ENCODE results near the gene CASP5.

Gene CASP5

GRCh38 chr11:105057432-105057831 is 34.5 kb upstream of the CASP5 start:
- ChIA-PET POLR2A (no interaction called here), CTCF (no interaction called here)
- no peaks in the 10 kb centered on the region for H3K36me3 ChIP-seq (ENCODE audit: control insufficient read depth in 2 of 2, insufficient read depth in 1 of 2, low read length in 2 of 2)
- H3K27ac ChIP-seq (ENCODE audit: extremely low read depth, low read depth, low read length): no peak overlapping the region
- no peak overlapping the region for H3K4me3 ChIP-seq (ENCODE audit: low read depth, low read length)
- TF ChIP-seq ZSCAN23 (tag by site-specific recombination; IDR thresholded peaks at IDR 0.05): no peak
- TF ChIP-seq ZNF292 (tag by site-specific recombination; IDR thresholded peaks at IDR 0.05; ENCODE audit: borderline replicate concordance, low read depth): no peak
- no peak for TF ChIP-seq OSR2 (tag by site-specific recombination; IDR thresholded peaks at IDR 0.05)
- TF ChIP-seq ZNF354C (tag by site-specific recombination; IDR thresholded peaks at IDR 0.05; ENCODE audit: borderline replicate concordance, low read depth): no peak
- no peak for TF ChIP-seq MZF1 (tag by site-specific recombination; IDR thresholded peaks at IDR 0.05; ENCODE audit: borderline replicate concordance)
- no peak for TF ChIP-seq YY2 (tag by site-specific recombination; IDR thresholded peaks at IDR 0.05)
- no peak for TF ChIP-seq ZNF266 (tag by site-specific recombination; IDR thresholded peaks at IDR 0.05; ENCODE audit: low read depth)
- TF ChIP-seq ZNF514 (tag by site-specific recombination; IDR thresholded peaks at IDR 0.05): no peak
- TF ChIP-seq ZSCAN4 (tag by site-specific recombination; IDR thresholded peaks at IDR 0.05): no peak
- no peak for TF ChIP-seq KLF9 (tag by site-specific recombination; IDR thresholded peaks at IDR 0.05; ENCODE audit: low read depth)
- TF ChIP-seq ZFP3 (tag by site-specific recombination; IDR thresholded peaks at IDR 0.05; ENCODE audit: low read depth): no peak
- TF ChIP-seq ZNF26 (tag by site-specific recombination; IDR thresholded peaks at IDR 0.05): no peak
- H3K4me1 ChIP-seq (ENCODE audit: control insufficient read depth, insufficient read depth, low read length): no peaks in the 10 kb centered on the region
- H3K9me3 ChIP-seq (ENCODE audit: control insufficient read depth, insufficient read depth, low read depth, low read length): no peaks in the 10 kb centered on the region

GRCh38 chr11:105056446-105056845 is 33.5 kb upstream of the CASP5 start:
- Histone ChIP-seq H3K27ac (ENCODE audit: extremely low read depth, low read depth, low read length) (no peak overlapping the region), H3K9me3 (ENCODE audit: control insufficient read depth, insufficient read depth, low read depth, low read length) (no peaks in the 10 kb centered on the region), H3K4me3 (ENCODE audit: low read depth, low read length) (no peak overlapping the region), H3K36me3 (ENCODE audit: control insufficient read depth in 2 of 2, insufficient read depth in 1 of 2, low read length in 2 of 2) (no peaks in the 10 kb centered on the region), H3K4me1 (ENCODE audit: control insufficient read depth, insufficient read depth, low read length) (no peaks in the 10 kb centered on the region)
- POLR2A ChIA-PET: no interaction called here
- CTCF ChIA-PET: no interaction called here
- TF ChIP-seq MZF1 (tag by site-specific recombination; IDR thresholded peaks at IDR 0.05; ENCODE audit: borderline replicate concordance): no peak
- no peak for TF ChIP-seq ZNF785 (tag by site-specific recombination; IDR thresholded peaks at IDR 0.05)
- TF ChIP-seq KLF16 (tag by site-specific recombination; IDR thresholded peaks at IDR 0.05): no peak
- no peak for TF ChIP-seq ZNF324 (tag by site-specific recombination; IDR thresholded peaks at IDR 0.05)
- TF ChIP-seq ZNF660 (tag by site-specific recombination; IDR thresholded peaks at IDR 0.05): no peak
- TF ChIP-seq ZNF335 (tag by site-specific recombination; conservative IDR thresholded peaks at IDR 0.05): no peak
- TF ChIP-seq ZNF311 (tag by site-specific recombination; IDR thresholded peaks at IDR 0.05; ENCODE audit: borderline replicate concordance): no peak
- TF ChIP-seq ZBTB44 (tag by site-specific recombination; IDR thresholded peaks at IDR 0.05): no peak
- no peak for TF ChIP-seq ZNF658 (tag by site-specific recombination; IDR thresholded peaks at IDR 0.05)
- TF ChIP-seq ZNF423 (tag by site-specific recombination; IDR thresholded peaks at IDR 0.05): no peak
- no peak for TF ChIP-seq ZNF549 (tag by site-specific recombination; IDR thresholded peaks at IDR 0.05)
- TF ChIP-seq ZNF843 (tag by site-specific recombination; IDR thresholded peaks at IDR 0.05): no peak
- TF ChIP-seq ZNF521 (tag by site-specific recombination; IDR thresholded peaks at IDR 0.05): no peak
- no peak for TF ChIP-seq KLF1 (tag by site-specific recombination; IDR thresholded peaks at IDR 0.05)
- TF ChIP-seq ZNF777 (tag by site-specific recombination; IDR thresholded peaks at IDR 0.05; ENCODE audit: borderline replicate concordance): no peak
- TF ChIP-seq GLIS1 (tag by site-specific recombination; IDR thresholded peaks at IDR 0.05): no peak
- no peak for TF ChIP-seq PRDM4 (tag by site-specific recombination; IDR thresholded peaks at IDR 0.05)
- TF ChIP-seq ZNF148 (tag by site-specific recombination; IDR thresholded peaks at IDR 0.05; ENCODE audit: borderline replicate concordance): no peak
